Measurements from ENCODE around the gene RCAN2. TPM values are rescaled to one million over a fixed set of nuclear protein-coding genes. Genes with fewer than 3 reads are reported as not detected.

RCAN2 gene
- 6.4 and 6.6 TPM in 2 replicates for total RNA-seq

DNA sequence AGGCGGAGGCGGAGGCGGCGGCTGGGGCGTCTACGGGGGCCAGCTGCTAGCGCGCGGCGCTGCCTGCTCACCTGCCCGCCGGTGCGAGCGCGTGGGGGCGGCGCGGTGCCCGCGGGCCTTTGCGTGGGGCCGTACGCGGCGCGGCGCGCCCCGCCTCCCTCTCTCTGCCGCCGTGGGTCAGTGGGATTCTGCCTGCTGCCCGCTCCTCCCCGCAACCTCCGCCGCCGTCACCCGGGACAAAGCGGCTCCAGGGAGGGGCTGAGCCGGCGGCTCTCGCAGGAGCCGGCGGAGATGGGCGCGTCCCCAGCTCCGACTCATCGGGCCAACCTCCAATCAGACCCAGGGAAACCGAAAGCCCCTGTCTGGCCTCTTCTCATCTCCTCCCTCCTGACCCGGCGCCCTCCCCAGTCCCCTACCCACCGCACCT lies at the start of gene RCAN2:
TSS of gene RCAN2 (minus strand) at position 249 of the 427 bp plus-strand sequence.
- intact Hi-C loops (cut with micrococcal nuclease): no loop called here

DNA sequence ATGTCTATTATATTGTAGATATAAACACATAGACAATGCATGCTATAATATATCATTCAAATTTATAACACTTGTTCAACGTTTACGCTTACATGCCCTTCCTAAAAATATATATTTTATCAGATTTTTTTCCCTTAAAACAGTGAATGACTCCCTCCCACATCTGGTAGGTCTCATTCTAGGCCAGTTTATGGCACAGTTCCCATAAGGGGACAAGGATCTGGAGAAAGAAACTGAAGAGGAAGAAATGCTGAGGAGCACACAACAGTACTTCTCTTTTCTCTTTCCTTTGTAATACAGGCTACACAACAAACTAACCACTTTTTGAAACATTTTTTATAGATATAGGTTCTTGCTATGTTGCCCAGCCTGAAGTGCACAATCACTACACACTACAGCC lies 48.6 kb upstream of the RCAN2 start:
- intact Hi-C loops (cut with micrococcal nuclease): no loop called here

DNA sequence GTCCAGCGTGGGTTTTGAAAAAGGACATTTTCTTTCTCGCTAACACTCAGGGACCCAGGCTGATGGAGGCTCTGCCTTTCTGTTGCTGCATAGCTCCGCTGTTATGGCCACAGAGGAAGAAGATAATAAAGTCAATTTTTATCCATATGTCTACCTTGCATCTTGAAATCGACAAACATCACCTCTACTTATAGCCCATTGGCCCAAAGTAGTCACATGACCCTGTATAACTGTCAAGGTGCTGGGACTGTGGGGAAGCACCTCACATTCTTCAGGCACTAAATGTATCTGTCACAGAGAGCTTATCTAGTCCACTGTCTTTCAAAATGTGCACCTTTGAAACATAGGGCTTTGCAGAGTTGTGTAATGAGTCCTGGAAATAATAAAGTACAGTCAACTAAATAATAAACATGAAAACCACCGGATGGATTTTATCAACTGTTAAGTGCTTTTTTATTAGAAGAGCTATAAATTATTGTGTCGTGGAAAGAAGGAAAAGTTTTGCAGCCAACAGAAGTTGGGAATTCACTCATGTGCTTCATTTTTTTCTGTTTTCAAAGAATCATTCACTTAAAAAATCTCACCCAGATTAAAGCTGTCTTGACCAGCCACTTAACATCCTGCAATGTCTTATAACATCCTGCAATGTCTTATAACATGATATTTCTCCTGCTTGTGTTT lies 47.7 kb upstream of the RCAN2 start:
- intact Hi-C loops (cut with micrococcal nuclease): no loop called here

DNA sequence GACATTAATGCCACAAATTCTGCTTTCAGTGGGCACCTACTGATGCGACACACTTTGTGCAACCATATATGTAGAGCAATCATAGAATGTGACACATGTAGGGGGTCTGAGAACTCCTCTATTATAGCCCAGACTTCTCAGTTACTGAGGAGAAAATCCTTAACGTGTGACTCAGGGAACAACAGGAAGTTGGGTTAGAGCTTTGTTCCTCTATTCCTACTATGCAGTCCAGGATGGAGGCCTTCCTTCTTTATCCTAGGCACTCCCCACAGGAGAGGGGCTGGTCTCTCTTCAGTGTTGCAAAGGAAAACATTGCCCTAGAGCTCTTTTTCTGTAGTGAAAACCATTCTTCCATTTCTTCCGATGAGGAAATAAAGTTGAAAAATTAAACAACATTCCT lies 39.6 kb upstream of the RCAN2 start:
- intact Hi-C loops (cut with micrococcal nuclease): no loop called here

DNA sequence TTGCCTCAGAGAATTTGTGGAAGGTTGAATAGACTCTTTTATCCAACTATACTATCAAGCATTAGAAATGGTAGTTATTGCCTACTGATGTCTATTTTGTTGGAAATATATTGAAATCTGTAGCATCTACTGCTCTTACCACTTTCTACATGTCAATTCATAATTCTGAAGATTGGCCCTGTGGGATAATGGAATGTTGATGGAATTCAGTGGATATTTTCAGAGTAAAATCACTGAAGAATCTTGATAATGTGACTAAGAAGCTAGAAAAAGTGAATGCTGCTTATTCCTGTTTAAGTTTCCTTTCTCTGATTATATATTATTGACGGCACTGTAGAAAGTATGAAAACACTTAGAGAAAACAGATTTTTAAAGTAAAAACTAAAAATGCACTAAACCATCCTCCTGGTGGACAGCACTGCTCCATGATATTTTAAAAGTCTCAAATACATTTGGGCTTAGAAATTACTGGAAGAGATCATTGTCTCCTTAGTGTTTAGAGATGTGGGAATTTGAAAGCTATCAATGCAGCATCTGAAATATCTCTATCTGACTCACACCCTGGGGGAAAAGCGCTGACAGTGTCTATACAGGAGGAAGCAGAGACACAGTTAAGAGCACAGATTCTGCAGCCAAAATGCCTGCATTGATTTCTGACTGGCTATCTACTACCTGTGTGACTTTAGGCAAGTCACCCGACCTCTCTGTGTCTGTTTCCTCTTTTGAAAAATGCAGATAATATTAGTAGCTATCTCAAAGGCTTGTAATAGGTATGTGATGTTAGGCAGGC lies 37.9 kb upstream of the RCAN2 start:
- intact Hi-C loops (cut with micrococcal nuclease): no loop called here

DNA sequence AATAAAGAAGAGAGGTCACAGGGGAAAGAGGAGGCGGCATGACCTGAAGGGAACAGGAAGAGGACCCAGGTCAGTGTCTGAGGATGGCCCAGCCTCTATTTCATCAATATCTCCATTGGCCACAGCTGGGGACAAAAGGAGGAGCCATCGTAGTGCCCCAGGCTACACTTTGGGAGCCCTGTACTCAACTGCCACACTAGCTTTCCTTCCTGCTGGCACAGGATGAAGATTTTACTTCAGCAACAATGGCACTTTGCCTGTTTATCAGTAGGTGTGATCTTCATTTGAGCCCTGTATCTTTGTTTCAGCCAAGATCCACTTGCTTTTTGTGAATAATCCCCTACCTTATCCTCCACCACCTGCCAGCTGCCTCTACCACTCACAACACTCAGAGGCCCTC lies 35.4 kb upstream of the RCAN2 start:
- intact Hi-C loops (cut with micrococcal nuclease): no loop called here

DNA sequence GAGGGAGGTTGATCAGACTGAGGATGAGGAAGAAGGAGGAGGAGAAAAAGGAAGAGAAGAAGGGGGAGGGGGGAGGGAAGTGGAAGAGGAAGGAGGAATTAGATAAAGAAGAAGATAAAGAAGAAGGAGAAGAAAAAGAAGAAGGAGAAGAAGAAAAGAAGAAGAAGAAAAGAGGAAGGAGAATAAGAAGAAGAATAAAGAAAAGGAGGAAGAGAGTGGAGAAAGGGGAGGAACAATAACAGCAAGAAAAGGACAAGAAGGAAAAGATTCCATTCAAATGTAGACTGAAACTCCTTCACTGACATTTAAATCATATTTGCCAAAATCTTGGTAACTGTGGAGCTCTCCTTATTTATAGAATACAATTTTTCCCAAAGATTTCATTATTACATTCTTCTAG lies 34.3 kb upstream of the RCAN2 start:
- intact Hi-C loops (cut with micrococcal nuclease): no loop called here

DNA sequence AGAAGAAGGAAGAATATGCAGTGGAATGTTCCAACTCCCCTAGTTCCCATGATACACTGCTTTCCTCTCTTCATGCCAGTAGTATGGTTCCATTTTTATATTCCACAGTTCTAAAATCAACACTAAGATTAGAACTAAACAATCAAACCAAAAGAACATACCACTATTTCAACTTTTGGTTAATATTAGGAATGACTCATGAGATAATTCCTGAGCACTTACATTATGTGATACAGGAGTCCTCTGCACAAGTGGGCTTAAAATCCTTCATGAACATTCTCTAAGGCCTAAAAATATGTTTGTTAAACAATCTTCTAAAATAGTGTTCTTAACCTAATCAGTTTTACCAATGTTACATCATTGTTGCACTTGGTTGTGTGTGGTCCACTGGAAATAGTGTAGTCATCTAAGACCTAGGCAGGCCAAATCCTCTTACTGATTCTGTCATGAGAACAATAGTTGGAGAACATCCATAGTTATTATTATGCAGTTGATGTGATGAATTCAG lies 30.3 kb upstream of the RCAN2 start:
- intact Hi-C loops (cut with micrococcal nuclease): no loop called here

DNA sequence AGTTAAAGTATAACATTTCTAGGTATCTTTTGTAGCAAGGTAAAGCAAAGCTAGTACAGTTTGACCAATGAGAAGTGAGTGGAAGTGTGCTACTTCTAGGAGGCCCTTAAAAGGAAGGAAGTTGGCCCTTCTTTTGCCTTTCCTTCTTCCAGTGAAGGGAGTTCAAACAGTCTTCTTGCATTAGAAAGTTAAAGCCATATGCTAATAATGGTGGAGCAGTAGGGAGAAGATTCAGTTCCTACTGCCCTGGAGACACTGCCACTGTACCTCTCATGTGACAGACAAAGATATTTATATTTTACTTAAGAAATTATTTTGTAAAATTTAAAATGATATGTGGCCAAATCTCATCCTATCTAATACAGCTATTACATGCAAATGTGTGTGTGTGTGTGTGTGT lies 26.0 kb upstream of the RCAN2 start:
- intact Hi-C loops (cut with micrococcal nuclease): no loop called here

DNA sequence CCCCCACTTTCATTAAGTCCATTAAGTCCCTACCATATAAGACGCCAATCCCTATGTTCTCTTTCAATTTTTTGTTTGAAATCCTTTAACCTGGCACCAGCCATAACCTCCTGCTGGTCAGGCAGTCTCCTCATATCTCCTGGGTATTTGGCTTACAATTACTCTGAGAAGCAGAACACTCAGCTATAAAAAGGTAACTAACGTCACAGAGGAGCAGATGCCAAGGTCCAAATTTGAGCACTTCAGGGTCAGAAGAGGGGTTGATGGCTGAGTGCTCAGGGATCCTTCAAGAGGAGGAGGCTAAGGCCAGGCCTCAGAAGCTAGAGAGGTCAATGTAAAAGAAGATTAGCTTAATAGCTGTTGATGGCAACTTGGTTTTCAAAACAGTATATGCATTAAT lies 22.3 kb upstream of the RCAN2 start:
- intact Hi-C loops (cut with micrococcal nuclease): no loop called here

DNA sequence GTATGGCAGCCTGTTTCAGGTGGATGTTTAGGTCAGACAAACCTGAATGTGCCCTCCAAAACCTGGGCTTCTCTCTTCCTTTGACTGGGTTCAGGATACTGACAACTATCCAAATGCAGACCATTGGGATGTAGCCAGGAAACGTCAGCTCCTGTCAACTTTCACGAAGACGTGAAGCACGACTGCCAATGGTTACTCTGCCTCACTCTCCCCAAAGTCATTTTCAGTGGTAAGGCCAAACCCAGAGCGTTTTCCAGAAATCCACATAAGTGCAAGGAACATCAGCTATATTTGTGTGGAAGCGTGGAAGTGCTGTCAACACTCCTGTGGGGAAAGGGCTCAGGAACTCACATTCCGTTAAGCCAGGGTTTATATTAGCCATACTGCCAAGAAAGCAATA lies 20.1 kb upstream of the RCAN2 start:
- intact Hi-C loops (cut with micrococcal nuclease): no loop called here

DNA sequence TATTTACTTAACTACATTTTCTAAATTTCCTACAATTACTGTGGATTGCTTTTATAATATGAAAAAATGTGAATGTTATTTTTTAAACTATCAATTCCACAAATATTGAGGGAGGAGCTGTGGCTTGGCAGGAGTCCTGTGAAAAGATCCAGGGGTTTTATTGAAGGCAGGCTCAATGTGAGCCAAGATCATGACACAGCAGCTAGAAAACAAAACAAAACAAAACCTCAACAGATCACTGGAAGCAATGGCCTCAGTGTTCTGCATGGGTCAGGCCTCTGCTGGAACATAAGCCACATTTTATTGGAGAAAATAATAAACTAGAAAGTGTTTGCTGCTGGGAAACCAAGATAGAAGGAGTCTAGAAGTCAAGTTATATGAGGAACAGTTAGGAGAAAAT lies 19.4 kb upstream of the RCAN2 start:
- intact Hi-C loops (cut with micrococcal nuclease): no loop called here

DNA sequence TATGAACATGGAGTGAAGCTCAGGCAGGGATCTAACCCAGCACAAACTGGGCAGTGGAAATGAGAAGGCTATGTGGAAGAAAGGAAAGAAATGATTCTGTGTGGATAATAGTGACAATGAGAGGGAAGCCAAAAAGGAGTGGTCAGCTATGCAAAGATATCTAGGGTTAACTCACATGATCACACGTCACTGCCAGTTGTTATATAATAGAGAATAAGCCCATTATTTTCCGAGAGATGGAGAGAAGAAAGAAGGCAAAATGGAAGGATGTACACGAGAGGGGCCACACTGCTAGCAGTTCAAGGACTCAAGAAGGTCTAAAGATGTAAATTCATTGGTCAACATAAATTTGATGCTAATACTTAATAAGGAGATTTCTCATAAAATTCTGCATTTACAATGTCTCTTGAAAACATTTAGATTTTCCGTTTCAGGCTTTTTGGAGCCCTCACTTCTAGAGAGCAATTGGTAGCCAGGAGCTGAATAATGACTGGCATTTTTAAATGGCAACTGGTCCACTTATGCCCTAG lies 18.8 kb upstream of the RCAN2 start:
- intact Hi-C loops (cut with micrococcal nuclease): no loop called here

DNA sequence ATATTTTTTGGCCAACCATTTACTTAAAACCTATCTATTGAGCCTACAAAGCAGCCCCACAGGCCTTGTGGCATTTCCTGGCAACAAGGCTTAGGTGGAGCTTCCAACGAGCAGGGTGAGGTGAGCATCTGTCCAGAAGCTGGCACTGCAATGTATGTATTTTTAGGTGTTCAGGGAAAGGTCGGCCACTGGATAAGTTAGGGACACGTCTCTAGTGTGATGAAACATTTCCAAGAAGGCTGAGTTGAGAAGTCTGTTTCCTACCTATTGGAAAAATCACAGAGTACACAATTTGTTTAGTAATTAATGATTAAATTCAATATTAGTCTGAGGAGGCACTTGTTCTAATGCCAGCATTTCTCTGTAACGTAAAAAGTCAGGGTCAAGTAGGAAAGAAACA lies 17.8 kb upstream of the RCAN2 start:
- intact Hi-C loops (cut with micrococcal nuclease): no loop called here

DNA sequence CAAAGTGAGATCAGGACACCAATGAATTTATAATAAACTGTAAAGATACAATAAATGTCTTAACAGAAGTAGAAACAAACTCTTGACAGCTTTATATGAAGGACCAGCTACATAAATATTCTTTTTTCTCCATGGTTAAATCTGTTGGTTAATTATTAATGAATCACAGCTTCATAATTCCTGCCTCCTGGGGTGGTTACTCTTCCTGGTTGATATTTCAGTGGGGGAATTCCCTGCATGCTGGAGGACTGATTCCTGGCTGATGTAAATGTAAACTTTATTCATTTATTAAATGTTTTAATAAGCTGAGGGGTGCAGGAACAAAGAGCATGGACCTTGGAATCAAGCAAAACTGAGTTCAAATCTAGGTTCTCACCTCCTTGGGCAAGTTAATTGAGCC lies 16.2 kb upstream of the RCAN2 start:
- intact Hi-C loops (cut with micrococcal nuclease): no loop called here

DNA sequence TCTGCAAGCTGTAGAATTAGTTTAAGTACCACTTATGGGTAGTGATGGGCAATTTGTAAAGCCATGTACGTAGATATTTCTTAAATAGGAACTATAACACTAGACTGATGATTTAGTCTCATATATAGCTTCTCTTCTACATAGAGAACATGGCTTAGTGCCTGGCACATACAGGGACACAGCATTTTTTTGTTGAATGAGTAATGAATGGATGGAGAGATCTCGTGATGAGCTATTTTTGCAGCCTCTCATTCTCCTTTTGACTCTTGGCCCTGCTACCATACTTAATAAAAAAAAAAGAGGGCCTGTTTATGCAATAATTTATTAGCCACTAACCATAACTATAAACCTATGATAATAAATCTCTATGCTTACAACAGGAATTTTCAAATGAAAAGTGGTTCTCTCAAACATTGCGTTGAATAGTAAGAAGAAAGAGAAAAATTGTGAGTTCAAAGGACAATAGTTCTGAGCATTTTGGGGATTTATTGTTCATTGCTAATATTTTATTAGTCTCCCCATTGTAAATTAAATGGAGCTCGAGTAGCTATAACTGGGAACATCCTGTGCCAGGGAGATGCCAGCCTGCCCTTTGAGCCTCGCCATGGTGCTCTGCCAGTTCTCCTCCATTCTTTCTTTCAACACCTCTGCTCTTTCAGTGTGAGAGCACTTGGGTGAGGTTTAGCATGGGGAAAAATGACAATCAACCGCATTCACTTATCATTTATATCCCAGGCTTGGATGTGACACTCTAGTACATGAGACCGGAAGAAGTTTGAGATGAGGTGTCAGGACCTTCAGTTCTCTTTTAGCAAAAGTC lies 14.7 kb upstream of the RCAN2 start:
- intact Hi-C loops (cut with micrococcal nuclease): no loop called here

DNA sequence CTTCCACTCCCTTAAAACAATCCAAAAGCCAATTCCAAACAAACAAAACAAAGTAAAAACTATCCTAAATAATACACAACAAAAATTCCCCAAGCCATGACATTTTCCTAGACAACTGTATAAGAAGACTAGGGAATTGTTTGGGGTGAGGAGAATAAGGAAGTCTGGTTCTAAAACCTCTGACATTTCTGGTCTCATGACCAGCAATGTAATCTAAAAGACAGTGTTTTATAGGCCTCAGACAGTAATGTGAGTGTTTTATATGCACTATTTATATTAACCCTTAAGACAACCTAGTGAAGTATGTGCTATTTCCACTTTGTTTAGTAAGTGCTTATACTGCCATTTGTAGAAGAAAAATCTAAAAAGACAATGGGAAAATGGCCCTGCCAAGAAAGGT lies 13.0 kb upstream of the RCAN2 start:
- intact Hi-C loops (cut with micrococcal nuclease): no loop called here

DNA sequence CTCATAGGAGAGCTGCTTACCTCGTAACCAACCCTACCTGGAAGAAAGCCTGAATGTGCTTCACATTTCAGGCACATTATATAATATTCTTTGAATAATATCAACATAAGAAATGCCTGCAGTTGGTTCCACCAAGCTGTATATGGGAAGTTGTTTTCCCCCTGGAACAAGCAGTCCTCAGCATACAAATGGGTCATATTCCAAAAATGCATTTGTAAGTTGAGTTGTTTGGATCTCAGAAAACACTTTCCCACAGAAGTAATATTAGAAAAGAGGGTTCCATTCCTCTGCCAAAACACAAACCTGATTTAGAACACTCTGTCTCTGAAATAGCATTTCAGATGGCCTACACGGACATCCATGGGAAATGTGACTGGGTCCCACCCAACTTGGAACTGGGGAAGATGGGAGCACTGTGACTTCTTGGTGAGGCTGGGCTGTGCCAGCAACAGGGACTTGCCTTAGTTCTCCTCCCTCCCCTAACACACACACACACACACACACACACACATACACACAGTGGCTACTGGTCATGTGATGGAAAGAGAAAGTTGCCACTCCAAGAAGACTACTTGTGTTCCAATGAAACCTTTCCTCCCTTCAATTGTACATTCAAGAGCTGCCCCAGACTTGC lies 11.4 kb upstream of the RCAN2 start:
- intact Hi-C loops (cut with micrococcal nuclease): no loop called here

DNA sequence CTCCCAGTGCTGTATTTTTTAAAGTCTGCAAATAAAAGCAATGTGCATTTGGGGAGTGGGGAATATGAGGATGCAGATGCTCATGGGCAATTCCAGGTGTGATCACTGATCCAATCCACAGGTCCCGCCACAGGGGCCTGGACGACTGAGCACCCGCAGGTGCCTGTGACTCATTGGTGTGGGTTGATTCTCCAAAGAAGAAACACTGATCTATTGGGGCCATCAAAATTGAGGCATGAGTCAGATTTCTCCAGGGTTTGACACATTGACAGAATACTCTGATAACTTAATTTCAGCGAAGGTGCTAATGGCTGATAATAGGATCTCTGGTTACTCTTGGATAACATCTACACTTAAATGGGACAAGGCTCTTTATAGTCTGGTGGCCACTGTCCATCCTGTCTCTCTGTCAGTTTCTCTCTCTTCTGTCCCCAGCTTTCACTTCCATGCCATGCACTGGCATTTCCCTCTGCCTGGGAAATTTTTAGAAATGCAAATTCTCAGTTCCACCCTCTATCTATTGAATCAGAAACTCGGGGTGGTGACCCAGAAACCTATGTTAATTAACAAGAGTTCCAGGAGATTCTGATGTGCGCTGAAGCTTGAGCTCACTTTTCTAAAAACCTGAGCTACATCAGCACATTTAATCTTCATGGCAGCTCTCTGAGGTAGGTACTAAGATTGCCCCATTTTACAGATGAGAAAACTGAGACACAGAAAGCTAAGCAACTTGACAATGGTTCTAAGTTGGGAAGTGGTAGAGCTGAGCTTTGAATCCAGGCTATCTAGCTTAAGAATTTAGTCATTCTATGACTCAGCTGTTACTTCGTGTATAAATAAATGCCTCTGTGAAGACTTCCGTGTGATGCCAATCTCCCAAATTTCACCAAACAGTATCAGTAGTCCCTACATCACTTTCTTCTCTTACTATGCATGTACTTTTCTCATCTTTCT lies 10.2 kb upstream of the RCAN2 start:
- intact Hi-C loops (cut with micrococcal nuclease): no loop called here

DNA sequence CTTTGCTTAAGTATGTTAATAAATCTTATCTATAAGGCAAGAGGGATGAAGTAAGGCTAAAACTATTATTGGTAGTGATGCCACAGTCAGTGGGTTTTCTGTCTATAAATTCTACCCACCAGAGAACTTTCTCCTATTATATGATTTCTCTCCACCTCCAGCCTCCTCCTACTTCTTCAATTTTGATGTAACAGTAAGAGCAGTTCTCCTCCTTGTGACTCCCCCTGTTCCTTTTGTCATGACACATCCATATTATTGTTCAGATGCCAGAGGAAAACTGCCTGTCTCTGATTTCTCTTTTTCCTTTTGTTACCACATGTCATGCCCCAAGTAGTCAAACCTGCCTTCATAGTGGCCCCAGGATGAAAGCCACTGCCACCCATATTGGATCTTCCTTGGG lies 9.1 kb upstream of the RCAN2 start:
- intact Hi-C loops (cut with micrococcal nuclease): no loop called here
